Measurements from ENCODE around the gene LRCOL1. TPM values are rescaled to one million over a fixed set of nuclear protein-coding genes. Genes with fewer than 3 reads are reported as not detected.

LRCOL1 gene
- total RNA-seq, 1 experiment from 2014 or later, result not detected

- BruUV-seq (replicated peaks), result no TSS peak
- Histone ChIP-seq H3K9ac (ENCODE audit: low read length) (no peak overlapping the region), H3K9me3 (ENCODE audit: control insufficient read depth in 1 of 2, insufficient read depth in 1 of 2, low read depth in 1 of 2, low read length in 2 of 2) (no peaks in the 10 kb centered on the region), H4K20me1 (ENCODE audit: insufficient read depth) (no peaks in the 10 kb centered on the region), H3K4me1 (ENCODE audit: control insufficient read depth in 1 of 2, insufficient read depth in 2 of 2, low read length in 2 of 2) (peaks cover 8 to 35% of the 10 kb centered on the region in 2 experiments), H3K9me2 (ENCODE audit: insufficient read depth) (no peaks in the 10 kb centered on the region), H3K27ac (ENCODE audit: low read depth, low read length) (0 out of 2 replicates have a peak overlapping the region, but pooled peaks have one; percentile 30), H3K4me3 (replicated peaks in 1 of 2; ENCODE audit: low read depth in 1 of 2, low read length in 2 of 2) (peak overlapping the region; percentile 6 to 34), H3K79me2 (ENCODE audit: insufficient read depth, low read length) (no peaks in the 10 kb centered on the region), H2AFZ (ENCODE audit: low read depth, low read length, poor library complexity, severe bottlenecking) (peak overlapping the region; percentile 62), H3K36me3 (ENCODE audit: control insufficient read depth in 1 of 2, insufficient read depth in 2 of 2, low read length in 2 of 2) (no peaks in the 10 kb centered on the region), H3K4me2 (ENCODE audit: low read length) (peak overlapping the region; percentile 68), H3K27me3 (ENCODE audit: insufficient read depth, low read length) (no peaks in the 10 kb centered on the region)
- ChIA-PET RAD21 (ENCODE audit: low non-redundant PET in 1 of 2, low total read pairs in 2 of 2, uncharacterized antibody in 2 of 2, unreplicated experiment in 2 of 2) (no interaction called here), POLR2A (no interaction called here), CTCF (no interaction called here)
- peak; percentile 29 for ATAC-seq
- intact Hi-C loops (cut with micrococcal nuclease), result no loop called here
- peak; percentile 13 for DNase-seq (ENCODE audit: low read depth, low spot score)
- TF ChIP-seq ELF1 (IDR thresholded peaks at IDR 0.05; ENCODE audit: borderline replicate concordance, low read depth) (no peak), POLR2AphosphoS5 (IDR thresholded peaks at IDR 0.05; ENCODE audit: low read depth, low read length) (0 out of 2 replicates have a peak, but pooled peaks have one; percentile 19), CBX3 (IDR thresholded peaks at IDR 0.05; ENCODE audit: low read depth) (peak; percentile 33; the same call in 1 of the 2 replicates)
- TF ChIP-seq, protein P1, sequence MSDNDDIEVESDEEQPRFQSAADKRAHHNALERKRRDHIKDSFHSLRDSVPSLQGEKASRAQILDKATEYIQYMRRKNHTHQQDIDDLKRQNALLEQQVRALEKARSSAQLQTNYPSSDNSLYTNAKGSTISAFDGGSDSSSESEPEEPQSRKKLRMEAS (IDR thresholded peaks at IDR 0.05), result peak; percentile 17; the same call in 1 of the 2 replicates
Observed at GRCh38 chr12:132597333-132598316, 12.8 kb downstream of the LRCOL1 start.

DNA sequence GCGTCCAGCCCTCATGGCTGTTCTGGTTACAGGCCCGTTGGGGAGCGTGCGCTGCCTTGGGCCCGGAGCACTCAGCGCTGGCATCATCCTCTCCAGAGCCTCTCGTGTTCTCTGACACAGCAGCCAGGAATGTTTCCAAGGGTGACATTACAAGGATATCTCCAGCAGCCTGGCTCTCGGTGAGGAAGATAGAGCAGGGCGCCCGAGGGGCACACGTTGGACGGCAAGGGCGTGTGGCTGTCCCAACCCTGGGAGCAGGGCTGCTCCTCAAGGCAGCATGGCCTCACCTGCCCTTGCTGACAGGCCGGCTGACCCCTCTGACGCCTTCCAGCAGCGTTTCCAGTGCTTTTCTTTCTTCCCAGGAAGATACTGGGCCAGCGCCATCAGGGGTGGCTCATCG lies 14.4 kb downstream of the LRCOL1 start:
- ChIA-PET POLR2A (no interaction called here), RAD21 (ENCODE audit: low non-redundant PET in 1 of 2, low total read pairs in 2 of 2, uncharacterized antibody in 2 of 2, unreplicated experiment in 2 of 2) (no interaction called here), CTCF (no interaction called here)
- TF ChIP-seq CBX3 (IDR thresholded peaks at IDR 0.05; ENCODE audit: low read depth), result no peak
- TF ChIP-seq SP1 (IDR thresholded peaks at IDR 0.05; ENCODE audit: low read depth), result no peak
- no peak for TF ChIP-seq TCF7L2 (IDR thresholded peaks at IDR 0.05; ENCODE audit: borderline replicate concordance, extremely low read depth, insufficient read depth, insufficient read length)
- no peak for TF ChIP-seq ZNF274 (IDR thresholded peaks at IDR 0.05; ENCODE audit: low read depth, low read length)
- TF ChIP-seq EGR1 (IDR thresholded peaks at IDR 0.05; ENCODE audit: low read depth), result no peak
- Histone ChIP-seq H3K36me3 (ENCODE audit: control insufficient read depth in 1 of 2, insufficient read depth in 2 of 2, low read length in 2 of 2) (no peaks in the 10 kb centered on the region), H3K27ac (ENCODE audit: low read depth, low read length) (no peak overlapping the region), H3K79me2 (ENCODE audit: insufficient read depth, low read length) (no peaks in the 10 kb centered on the region), H4K20me1 (ENCODE audit: insufficient read depth) (no peaks in the 10 kb centered on the region), H3K4me3 (replicated peaks in 1 of 2; ENCODE audit: low read depth in 1 of 2, low read length in 2 of 2) (no peak overlapping the region), H3K27me3 (ENCODE audit: insufficient read depth, low read length) (no peaks in the 10 kb centered on the region), H2AFZ (ENCODE audit: low read depth, low read length, poor library complexity, severe bottlenecking) (no peak overlapping the region), H3K9me3 (ENCODE audit: control insufficient read depth in 1 of 2, insufficient read depth in 1 of 2, low read depth in 1 of 2, low read length in 2 of 2) (no peaks in the 10 kb centered on the region), H3K9me2 (ENCODE audit: insufficient read depth) (no peaks in the 10 kb centered on the region), H3K9ac (ENCODE audit: low read length) (no peak overlapping the region), H3K4me1 (ENCODE audit: control insufficient read depth in 1 of 2, insufficient read depth in 2 of 2, low read length in 2 of 2) (peaks cover 8 to 35% of the 10 kb centered on the region in 2 experiments), H3K4me2 (ENCODE audit: low read length) (no peak overlapping the region)
- BruUV-seq (replicated peaks), result no TSS peak
- no peak for DNase-seq (ENCODE audit: low read depth, low spot score)
- intact Hi-C loops (cut with micrococcal nuclease), result no loop called here
- no peak for ATAC-seq
